GM21528 (cell line): Measurements from ENCODE around the gene EIF5A.

Experiments
- ATAC-seq: cut with Tn5 transposase; IDR thresholded peaks from one replicate; pipeline ENCODE4 v1.9.1; 2021; ENCODE audit warnings: mild to moderate bottlenecking, moderate library complexity; ENCODE audit not compliant: unreplicated experiment, low FRiP score

Gene EIF5A

GRCh38 chr17:7284911-7285310 is 22.5 kb upstream of the EIF5A start:
- no peak for ATAC-seq

DNA sequence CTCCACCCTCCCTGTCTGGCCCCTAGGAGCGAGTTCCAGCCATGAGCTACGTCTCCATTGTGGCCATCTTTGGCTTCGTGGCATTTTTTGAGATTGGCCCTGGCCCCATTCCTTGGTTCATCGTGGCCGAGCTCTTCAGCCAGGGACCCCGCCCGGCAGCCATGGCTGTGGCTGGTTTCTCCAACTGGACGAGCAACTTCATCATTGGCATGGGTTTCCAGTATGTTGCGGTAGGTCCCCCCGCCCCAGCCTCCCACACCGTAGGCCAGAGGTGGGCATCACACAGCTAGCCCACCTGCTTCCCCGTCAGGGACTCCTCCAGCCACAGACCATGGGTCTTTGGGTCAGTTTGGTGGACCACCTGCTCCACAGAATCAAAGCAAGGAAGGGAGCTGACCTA is 21.7 kb upstream of the EIF5A start:
- no peak for ATAC-seq

- ATAC-seq = no peak
Observed at GRCh38 chr17:7289256-7290032, 18.0 kb upstream of the EIF5A start.

DNA sequence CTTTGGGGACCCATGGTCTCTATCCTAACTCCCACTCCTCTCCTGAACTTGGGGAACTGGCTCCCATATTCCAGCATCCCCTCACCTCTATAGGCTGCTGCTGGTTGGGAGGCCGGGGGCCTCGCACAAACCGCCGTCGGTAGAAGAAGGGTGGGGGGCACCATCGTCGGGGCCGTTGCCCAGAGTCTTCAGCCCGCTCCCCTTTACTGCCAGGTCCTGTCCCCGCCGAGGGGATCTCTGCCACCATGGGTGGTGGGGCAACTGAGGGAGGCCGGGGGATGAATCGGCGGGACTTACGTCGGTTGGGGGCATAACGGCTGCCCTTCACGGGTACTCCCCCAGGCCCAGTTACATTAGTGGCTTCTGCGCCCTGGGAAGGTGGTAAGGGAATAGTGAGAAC is 17.3 kb upstream of the EIF5A start:
- ATAC-seq = no peak

DNA sequence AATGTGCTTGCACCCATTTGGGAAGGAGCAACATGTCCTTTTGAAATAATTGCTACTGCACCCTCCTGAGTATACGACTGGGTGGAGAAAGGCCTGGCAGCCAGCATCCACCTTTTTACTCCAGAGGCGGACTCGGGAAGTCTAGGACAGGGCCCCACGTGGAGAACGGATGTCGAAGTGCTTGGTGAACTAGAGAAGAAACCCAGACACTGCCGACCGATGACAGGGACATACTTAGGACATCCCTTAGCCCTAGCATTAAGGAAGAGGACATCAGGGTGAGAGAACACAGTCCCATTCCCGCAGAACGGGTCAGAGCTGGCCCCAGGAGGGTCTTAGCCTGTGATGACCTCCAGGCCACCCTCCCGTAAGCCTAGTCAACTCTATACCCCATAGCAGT is 16.7 kb upstream of the EIF5A start:
- no peak for ATAC-seq

GRCh38 chr17:7292194-7292593 is 15.2 kb upstream of the EIF5A start:
- ATAC-seq = no peak

DNA sequence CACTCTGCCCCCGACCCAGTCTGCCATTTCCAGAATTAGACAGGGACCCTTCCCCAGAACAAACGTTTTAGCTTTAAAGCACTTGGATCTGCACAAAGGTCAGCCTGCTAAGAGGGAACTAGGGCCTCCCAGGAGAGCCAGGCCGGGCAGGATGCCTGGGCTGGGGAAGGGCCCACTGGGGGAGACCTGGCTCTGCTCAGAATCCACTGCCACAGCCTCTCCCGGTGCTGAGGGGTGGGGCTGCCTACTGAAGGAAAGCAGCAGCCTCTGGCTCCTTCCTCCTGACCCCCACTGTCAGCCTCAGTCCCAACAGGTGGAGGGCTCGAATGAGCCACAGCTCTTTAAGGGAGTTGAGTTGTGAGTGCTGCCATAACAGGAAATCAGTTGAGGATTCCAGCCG is 14.7 kb upstream of the EIF5A start:
- ATAC-seq = no peak

DNA sequence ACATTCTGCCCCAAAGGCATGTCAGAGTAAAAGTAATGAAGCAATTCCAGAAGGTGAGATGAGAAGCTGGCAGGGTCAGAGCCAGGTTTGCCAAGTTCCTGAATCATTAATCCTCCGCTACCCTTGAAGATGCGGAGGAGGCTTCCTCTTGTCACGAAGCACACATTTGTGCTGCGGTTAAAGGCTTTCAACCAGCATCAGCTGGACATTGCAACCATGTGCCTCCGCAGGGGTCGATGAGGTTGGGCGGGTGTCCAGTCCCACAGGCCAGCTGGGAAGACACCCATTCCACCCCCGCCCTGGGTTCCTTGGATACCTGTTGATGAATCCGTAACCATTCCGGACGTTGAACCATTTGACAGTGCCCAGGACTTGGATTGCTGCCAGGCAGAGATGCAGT is 14.3 kb upstream of the EIF5A start:
- no peak for ATAC-seq

- ATAC-seq = no peak
Observed at GRCh38 chr17:7293816-7294613, 13.4 kb upstream of the EIF5A start.

DNA sequence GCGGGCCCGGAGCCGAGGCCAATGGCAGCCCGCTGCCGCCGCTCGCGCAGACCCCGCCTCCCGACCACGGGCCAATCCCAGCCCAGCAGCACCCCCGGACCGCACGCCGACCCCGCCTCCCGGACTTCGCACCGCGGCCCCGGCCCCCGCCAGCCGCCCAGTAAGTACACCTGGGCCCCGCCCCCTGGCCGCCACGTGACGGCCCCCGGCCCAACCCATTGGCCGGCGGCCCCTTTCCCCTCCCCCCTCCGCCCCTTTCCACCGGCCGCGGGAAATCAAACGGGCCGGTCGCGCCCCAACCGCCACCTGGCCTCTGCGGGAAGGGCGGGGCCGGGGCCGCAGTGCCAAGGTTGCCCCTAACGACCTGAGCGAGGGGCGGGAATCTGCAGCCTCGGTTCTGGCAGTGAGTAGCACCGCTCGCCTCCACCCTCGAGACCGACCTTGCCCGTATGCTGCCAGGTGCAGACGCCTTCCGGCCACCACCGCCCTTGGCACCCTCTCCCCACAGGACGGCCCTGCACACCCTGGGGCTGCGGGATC is 12.7 kb upstream of the EIF5A start, which contains the start of gene YBX2:
Gene YBX2 (minus strand): TSS at position 26 of the 540 bp plus-strand sequence. CDS start 139 bp downstream, outside the sequence.
- ATAC-seq = no peak

DNA sequence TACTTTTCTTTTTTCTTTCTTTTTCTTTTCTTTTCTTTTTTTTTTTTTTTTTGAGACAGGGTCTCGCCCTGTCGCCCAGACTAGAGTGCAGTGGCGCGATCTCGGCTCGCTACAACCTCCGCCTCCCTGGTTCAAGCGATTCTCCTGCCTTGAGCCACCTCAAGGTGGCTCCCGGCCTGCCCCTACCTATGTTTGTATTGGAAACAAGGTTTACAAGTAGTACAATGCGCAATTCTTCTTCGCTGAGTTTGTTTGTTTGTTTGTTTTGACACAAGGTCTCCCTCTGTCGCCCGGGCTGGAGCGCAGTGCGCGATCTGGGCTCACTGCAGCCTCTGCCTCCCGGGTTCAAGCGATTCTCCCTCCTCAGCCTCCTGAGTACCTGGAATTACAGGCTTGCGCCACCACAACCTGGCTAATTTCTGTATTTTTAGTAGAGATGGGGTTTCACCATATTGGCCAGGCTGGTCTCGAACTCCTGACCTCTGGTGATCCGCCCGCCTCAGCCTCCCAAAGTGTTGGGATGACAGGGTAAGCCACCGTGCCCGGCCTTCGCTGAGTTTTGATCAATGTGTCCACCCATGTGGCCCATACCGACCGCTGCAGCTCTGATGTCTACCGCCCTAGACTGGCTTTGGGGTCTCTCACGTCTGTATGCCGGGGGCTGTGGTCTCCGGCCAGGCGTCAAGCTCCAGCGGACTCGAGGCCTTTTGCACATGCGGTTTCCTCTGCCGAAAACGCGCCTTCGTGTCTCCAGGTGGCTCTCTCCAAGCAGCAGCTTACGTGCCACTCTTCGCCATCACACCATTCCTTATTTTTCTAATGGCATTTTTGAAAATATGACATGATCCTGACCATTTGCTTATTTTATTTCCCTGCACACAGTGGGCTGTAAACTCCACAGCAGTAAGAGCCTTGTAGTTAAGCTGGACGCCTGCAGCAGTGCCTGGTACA is 11.9 kb upstream of the EIF5A start:
- no peak for ATAC-seq

- no peak for ATAC-seq
Observed at GRCh38 chr17:7296189-7296861, 11.1 kb upstream of the EIF5A start.

GRCh38 chr17:7304179-7304578 is 3.2 kb upstream of the EIF5A start:
- no peak for ATAC-seq

DNA sequence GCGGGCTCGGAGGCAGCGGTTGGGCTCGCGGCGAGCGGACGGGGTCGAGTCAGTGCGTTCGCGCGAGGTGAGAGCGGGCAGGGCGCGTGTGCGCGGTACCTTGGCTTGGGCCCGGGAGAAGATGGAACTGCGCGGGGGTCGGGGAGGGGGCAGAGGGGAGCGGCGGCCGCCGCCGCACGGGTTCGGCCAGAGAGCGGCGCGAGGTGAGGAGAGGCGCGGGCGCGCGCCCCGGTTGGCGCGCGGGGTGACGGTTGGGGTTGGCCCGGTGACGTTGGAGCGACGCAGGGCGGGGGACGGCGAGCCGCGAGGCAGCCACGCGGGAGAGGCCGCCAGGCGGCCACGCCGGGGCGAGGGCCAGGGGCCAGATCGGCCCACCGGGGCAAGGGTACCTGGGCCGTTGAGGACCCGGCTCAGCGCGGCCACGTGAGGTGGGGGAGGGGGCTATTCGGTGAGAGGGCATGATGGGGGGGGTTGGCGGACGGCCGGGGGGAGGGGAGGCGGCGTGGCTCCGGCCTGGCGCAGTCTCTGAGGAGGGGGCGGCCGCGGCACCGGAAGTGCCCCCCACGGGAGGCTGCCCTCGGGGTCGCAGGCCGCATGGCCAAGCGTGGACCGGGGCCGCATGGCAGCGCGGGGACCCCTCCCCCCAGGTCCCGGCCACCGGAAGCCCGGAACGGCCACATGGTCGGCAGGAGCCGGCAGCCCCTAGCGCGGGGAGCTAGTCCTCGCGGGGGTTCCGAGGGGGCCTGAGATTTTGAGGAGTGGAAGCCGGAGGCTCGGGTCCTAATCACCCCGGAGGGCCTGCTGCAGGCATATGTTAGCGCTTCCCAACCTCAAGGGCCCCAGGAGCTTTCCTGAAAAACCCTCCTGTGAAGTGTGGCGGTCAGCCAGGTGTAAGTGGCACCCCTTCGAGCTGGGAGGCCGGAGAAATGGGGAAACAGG is 527 bp downstream of the EIF5A start:
- no peak for ATAC-seq

DNA sequence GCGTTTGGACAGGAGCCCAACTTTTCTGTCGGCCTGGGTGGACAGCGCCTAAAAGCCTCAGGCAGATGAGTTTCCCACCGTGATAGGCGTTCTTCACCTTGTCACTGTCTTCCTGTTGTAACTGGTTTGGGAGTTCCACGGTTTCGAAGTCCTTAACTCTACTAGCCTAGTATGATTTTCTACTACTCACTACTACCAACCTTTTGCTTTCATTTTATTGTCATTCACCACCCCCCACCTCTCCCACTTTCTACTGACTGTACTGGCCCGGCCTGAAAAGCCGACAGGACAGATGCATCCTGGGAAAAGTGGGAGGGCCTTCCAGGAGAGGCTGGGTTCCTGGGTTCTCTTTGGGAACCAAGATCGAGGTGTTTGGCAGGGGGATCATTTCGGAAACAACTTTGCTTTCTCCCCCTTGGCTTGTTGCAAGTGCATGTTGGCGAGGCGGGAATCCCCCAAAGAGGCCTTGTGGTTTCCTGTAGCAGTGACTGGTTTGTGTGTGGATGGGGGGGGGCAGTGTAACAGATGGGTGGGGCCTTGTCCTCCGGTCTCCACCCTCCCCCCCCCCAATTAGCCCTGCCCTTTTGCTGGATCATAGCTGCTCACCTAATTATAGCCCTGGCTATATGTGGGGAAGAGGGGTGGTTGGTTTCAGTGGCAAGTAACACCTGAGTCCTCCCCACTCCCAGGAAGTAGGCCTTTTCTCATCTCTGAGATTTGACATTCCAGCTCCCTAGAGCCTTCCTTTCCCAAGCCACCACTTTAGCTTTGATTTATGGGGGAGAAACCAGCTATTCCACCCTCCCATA is 1.4 kb downstream of the EIF5A start:
- no peak for ATAC-seq

- no peak for ATAC-seq
Observed at GRCh38 chr17:7309628-7310027, 2.2 kb downstream of the EIF5A start.

DNA sequence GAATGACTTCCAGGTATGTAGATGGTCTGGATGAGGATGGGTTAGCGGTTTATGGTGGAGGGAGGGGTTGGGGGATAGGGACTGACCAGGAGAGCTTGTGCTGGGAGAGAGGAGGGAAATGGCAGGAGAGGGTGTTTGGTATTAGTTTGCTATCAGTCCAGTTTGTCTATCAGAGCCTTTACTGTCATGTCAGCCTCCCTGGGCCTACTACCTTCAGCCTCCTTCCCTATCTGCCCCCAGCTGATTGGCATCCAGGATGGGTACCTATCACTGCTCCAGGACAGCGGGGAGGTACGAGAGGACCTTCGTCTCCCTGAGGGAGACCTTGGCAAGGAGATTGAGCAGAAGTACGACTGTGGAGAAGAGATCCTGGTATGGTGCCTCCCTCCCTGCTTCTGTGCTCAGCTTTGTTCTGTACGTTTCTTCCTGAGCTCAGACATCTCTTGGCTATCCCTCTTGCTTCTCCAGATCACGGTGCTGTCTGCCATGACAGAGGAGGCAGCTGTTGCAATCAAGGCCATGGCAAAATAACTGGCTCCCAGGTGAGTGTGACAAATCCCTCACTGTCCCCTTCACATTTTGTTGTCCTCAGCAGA is 3.8 kb downstream of the EIF5A start:
- no peak for ATAC-seq
